Activated naive CD8-positive, alpha-beta T cell treated with anti-CD3 and anti-CD28 coated beads, Interleukin-2, amount 50 U/mL, for 24 hours (primary cell): ENCODE data around the gene EYS.
"Not testable (repeated sequence)": the region's sequence is repeated elsewhere in the genome, so short reads cannot be mapped to it uniquely, and the experiment has no call there.

Experiments used
- ATAC-seq: fragments of 150-1000 bp; cut with Tn5 transposase; one replicate; pipeline ENCODE4 v1.10.0; 2021
- DNase-seq: peaks from one replicate; pipeline ENCODE4 v3.0.0; 2021
- H3K27ac Mint-ChIP-seq: one replicate; pipeline ENCODE4 v1.8.0; 2021; ENCODE audit warnings: mild to moderate bottlenecking, mixed read lengths
- H3K27me3 Mint-ChIP-seq: one replicate; pipeline ENCODE4 v1.8.0; 2021; ENCODE audit warnings: mixed read lengths
- H3K36me3 Mint-ChIP-seq: one replicate; pipeline ENCODE4 v1.8.0; 2021; ENCODE audit warnings: low read depth, mixed read lengths
- H3K4me1 Mint-ChIP-seq: one replicate; pipeline ENCODE4 v1.8.0; 2021; ENCODE audit warnings: mixed read lengths
- H3K4me3 Mint-ChIP-seq: one replicate; pipeline ENCODE4 v1.8.0; 2021; ENCODE audit warnings: mild to moderate bottlenecking, moderate library complexity, mixed read lengths
- H3K9me3 Mint-ChIP-seq: one replicate; pipeline ENCODE4 v1.8.0; 2021; ENCODE audit warnings: mixed read lengths

EYS gene

DNA sequence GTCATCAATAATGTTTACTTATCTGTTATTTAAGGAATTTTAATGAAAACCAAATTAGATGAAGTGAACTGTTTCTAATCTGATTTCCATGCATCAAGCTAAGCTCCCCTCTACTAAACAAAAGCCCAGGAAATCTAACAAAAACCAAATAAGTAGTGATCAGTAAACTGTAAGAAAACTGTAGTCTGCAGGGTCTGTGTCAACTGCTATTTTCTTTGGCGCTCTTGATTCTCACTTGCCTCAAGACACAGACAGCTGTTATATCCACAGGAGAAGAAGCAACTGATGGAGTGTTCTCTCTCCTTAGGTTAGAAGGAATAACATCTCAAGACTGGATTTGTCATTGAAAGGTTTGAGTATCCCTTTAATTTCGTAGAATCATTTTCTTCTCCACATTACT lies 1777.9 kb downstream of the EYS start:
- Mint-ChIP-seq H3K4me1 (no peaks in the 10 kb centered on the region), H3K36me3 (no peaks in the 10 kb centered on the region), H3K27me3 (no peaks in the 10 kb centered on the region), H3K4me3 (no peak overlapping the region), H3K27ac (no peak overlapping the region), H3K9me3 (no peaks in the 10 kb centered on the region)
- ATAC-seq (no peak), DNase-seq (no peak)

DNA sequence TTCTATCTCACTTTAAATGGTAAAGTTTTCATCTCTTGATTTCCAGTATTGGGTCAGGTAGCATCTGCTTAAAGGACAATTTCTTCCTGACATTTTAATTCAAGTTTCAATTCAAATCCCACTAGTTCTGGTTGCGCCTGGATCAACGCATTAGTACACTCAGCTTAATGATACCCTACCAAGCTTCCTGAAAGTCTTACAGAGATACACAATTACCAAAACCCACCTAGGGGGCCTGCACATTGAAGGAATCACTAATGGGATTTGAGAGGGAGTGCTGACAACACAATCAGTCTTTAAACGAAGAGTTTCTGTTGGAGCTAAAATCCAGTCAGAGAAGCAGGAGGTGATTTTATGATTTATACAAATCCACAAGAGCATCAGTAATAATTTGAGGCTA lies 1778.4 kb downstream of the EYS start:
- no peaks in the 10 kb centered on the region for H3K9me3 Mint-ChIP-seq
- no peak overlapping the region for H3K4me3 Mint-ChIP-seq
- H3K36me3 Mint-ChIP-seq: no peaks in the 10 kb centered on the region
- no peaks in the 10 kb centered on the region for H3K4me1 Mint-ChIP-seq
- H3K27ac Mint-ChIP-seq: no peak overlapping the region
- H3K27me3 Mint-ChIP-seq: no peaks in the 10 kb centered on the region
- no peak for DNase-seq
- ATAC-seq: no peak

DNA sequence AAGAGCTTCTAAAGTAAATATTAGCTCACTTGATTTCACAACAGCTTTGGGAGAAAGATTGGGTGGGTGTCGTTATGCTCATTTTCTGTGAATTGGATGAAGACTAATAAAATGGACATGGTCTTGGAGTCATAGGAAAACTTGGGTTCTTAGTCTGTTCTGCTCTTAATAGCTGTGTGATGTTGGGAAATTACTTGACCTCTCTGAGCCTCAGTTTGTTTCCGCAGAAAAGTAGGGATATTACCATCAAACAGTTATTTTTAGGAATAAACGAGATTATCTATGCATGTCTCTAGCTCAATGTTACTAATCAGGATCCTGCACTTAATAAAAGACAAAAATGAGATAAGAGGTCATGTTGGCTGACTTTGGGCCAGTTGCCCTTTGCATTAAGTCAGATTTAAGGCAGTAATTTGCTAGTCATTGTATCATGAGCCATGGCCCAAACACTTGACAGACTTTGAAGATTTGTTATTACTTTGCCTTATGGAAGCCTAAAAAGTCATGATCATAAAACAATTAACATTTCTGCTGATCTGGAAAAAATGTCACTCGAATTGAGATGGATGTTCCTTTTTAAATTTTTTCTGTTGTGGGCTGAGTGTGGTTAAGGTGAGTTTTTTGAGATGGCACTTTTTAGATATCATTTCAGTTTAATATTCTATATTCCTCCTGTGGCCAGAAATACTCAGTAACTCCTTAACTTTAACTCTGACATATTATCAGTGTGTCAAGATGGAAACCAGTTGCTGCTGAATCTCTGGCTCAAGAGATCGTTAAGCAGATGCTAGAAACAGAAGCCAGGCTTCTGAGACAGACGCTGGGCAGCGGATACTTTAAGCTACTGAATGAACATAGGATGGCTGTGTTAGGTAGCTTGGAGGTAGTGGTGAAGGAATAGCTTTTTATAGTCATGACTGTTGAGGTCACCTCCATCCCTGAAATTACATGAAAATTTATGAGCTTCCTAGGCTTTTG lies 1779.8 kb downstream of the EYS start:
- H3K4me3 Mint-ChIP-seq: no peak overlapping the region
- H3K36me3 Mint-ChIP-seq: no peaks in the 10 kb centered on the region
- DNase-seq: no peak
- H3K9me3 Mint-ChIP-seq: no peaks in the 10 kb centered on the region
- no peaks in the 10 kb centered on the region for H3K27me3 Mint-ChIP-seq
- ATAC-seq: no peak
- H3K4me1 Mint-ChIP-seq: no peaks in the 10 kb centered on the region
- H3K27ac Mint-ChIP-seq: no peak overlapping the region

DNA sequence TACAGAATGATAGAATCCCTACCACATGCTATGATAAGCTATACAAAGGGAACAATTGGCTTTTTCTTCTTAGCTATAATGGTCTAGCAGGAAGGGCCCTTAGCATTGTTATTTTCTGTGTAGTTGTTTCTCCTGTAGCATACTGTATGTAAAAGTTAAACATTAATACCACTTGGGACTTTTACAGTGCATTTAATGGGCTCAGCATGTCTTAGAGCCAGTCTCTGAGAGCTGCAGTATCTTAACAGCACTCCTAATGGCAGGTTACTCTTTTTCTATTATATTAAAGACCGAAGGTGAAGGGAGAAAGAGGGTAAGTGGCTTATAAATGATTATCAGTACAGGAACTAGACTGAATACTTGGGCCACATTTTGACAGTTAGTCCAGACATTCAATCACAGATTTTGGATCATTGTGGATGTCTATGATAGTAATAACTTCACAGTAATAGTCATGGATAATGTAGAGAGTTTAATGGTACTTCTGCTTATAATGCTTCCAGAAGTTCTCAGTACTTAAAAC lies 1780.7 kb downstream of the EYS start:
- Mint-ChIP-seq H3K4me3 (no peak overlapping the region), H3K27me3 (no peaks in the 10 kb centered on the region), H3K4me1 (no peaks in the 10 kb centered on the region), H3K36me3 (no peaks in the 10 kb centered on the region), H3K27ac (no peak overlapping the region), H3K9me3 (no peaks in the 10 kb centered on the region)
- DNase-seq: no peak
- no peak for ATAC-seq

DNA sequence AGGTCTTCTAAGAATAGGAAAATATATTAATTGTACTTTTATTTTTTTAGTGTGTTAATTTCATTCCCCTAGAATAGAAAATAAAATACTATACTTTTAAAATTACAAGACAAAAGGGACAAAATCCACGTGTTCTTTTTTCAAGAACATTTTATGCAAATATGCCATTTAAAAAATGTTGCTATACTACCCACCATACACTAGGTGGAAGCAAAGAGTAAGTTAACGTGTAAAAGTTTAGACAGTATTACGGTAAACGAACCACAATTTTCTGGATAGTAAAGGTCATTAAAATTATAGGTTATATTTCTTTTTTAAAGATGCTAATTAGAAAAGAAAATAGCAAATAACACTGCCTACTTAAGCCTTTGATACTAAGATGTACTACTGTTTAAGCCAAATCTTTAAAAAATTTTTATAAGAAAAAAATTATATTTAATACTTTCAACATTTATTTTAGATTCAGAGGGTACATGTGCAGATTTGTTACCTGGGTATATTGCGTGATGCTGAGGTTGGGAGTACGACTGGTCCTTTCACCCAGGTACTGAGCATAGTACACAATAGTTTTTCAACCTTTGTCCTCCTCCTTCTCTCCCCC lies 1783.8 kb downstream of the EYS start:
- ATAC-seq (no peak), DNase-seq (no peak)
- Mint-ChIP-seq H3K9me3 (no peaks in the 10 kb centered on the region), H3K27ac (no peak overlapping the region), H3K36me3 (no peaks in the 10 kb centered on the region), H3K4me1 (no peaks in the 10 kb centered on the region), H3K4me3 (no peak overlapping the region), H3K27me3 (no peaks in the 10 kb centered on the region)

DNA sequence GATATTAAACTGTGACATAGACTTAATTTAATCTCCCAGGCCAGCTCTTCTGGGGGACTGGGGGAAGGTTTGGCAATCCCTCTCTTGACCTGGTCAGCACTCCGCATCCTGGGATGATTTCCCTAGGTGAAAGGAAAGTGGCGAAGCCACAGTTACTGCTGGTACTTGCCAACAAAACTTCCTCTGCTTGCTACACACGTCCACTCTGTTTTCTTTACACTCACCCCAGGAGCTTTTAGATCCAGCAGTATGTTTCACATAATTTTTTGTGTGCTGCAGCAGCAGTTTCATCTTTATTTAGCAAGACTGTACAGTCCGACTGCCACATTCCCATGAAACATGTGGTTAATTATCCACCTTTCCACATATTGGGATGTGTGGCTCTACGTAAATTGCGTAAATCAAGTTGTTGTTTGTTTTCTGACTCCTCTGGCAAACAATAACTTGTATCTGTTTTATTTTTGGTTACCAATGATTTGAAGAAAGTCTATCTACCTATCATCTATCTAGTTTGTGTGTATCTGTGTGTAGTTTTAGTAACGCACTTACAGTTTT lies 1787.4 kb downstream of the EYS start:
- no peaks in the 10 kb centered on the region for H3K27me3 Mint-ChIP-seq
- no peaks in the 10 kb centered on the region for H3K36me3 Mint-ChIP-seq
- H3K9me3 Mint-ChIP-seq: no peaks in the 10 kb centered on the region
- no peak for DNase-seq
- H3K27ac Mint-ChIP-seq: no peak overlapping the region
- no peak for ATAC-seq
- no peak overlapping the region for H3K4me3 Mint-ChIP-seq
- no peaks in the 10 kb centered on the region for H3K4me1 Mint-ChIP-seq

DNA sequence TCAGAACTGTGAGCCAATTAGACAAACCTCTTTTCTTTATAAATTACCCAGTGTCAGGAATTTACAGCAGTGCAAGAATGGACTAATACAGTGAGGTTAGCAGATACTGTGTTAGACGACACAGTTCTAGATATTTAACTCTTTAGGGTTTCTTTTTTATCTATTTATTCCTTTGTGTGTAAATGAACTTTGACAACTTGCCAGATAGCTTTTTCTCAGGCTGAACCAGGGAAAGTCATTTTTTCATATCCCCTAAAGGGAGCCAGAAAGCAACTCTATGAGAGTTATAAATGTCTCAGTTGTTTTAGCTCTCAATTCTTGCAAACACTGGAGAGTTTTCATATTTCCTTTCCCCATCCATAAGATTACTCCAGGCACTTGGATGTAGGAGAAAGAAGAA lies 1794.1 kb downstream of the EYS start:
- Mint-ChIP-seq H3K4me1 (no peaks in the 10 kb centered on the region), H3K27me3 (no peaks in the 10 kb centered on the region), H3K36me3 (no peaks in the 10 kb centered on the region), H3K4me3 (no peak overlapping the region), H3K27ac (no peak overlapping the region), H3K9me3 (no peaks in the 10 kb centered on the region)
- no peak for ATAC-seq
- no peak for DNase-seq

DNA sequence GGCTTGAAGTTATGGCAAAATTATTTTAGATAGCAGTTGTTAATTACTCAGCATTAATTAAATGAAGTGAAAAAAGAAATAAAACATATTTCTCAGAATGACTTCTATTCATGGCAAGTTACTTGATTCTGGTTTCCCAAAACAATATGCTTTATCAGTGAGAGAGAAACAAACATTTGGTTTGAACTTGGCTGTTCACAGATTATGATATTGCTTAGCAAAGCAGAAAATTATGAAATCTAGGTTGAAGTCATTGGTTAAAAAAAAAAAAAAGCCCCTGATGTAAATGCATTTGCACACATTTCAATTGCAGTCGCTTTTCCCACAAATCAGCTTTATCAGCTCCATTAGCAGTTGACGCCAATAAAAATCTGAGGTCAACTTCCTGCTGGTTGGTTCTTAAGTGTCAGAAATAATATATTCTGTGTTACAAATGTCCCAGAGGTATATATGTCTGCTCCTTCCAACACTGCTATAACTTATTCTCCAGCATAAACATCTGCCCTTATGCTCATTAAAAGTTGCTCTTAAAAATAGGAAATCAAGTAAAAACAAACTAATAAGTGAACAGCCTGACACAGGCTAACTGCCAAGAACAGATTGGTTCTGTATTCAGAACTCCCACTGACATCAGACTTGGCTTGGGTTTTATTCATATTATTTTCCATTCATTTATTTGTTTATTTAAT lies 1796.0 kb downstream of the EYS start:
- Mint-ChIP-seq H3K9me3 (no peaks in the 10 kb centered on the region), H3K4me3 (no peak overlapping the region), H3K27me3 (no peaks in the 10 kb centered on the region), H3K4me1 (no peaks in the 10 kb centered on the region), H3K36me3 (no peaks in the 10 kb centered on the region), H3K27ac (no peak overlapping the region)
- DNase-seq: no peak
- ATAC-seq: no peak

DNA sequence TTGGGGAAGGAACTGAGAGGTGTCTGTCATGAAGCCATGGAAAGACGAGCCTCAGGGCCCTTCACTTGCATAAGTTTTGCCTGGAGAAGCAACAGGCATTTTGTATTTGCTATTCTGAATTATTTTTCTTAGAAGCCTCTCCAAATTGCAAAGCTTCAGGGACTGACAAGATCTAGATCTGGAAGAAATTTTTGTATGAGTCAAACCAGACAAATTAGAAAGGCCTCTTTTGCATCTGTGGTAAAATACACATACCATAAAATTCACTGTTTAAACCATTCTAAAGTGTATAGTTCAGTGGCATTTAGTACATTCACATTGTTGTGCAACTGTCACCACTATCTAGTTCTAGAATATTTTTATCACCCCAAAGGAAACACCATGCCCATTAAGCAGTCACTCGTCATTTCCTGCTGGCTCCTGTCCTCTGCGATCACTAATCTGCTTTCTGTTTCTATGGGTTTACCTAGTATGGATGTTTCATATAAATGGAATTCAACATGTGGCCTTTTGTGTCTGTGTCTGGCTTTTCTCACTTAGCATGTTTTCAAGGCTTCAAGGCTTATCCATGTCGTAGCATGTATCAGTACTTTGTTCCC lies 1802.3 kb downstream of the EYS start:
- Mint-ChIP-seq H3K4me3 (no peak overlapping the region), H3K36me3 (no peaks in the 10 kb centered on the region), H3K9me3 (no peaks in the 10 kb centered on the region), H3K4me1 (no peaks in the 10 kb centered on the region), H3K27me3 (no peaks in the 10 kb centered on the region), H3K27ac (no peak overlapping the region)
- DNase-seq (no peak), ATAC-seq (no peak)

DNA sequence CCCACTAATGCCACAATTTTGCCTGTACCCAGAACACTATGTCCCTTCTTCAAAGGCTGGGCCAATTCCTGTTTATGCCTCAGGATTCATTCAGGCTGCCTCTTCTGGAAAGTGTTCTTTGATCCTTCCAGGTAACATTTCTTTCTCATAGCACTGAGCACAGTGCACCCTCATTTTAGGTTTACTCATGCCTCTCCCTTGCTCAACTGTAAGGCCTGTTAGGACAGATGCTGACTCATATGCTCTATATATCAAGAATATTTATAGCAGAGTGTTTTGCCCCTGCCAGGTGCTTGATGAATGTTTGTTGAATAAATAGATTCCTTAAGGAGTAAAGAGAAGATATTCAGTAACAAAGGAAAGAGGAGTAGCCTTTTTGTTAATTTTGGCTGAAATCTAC lies 1807.5 kb downstream of the EYS start:
- DNase-seq (no peak), ATAC-seq (no peak)
- no peaks in the 10 kb centered on the region for H3K27me3 Mint-ChIP-seq
- no peaks in the 10 kb centered on the region for H3K36me3 Mint-ChIP-seq
- no peak overlapping the region for H3K4me3 Mint-ChIP-seq
- no peaks in the 10 kb centered on the region for H3K4me1 Mint-ChIP-seq
- H3K9me3 Mint-ChIP-seq: no peaks in the 10 kb centered on the region
- H3K27ac Mint-ChIP-seq: no peak overlapping the region

DNA sequence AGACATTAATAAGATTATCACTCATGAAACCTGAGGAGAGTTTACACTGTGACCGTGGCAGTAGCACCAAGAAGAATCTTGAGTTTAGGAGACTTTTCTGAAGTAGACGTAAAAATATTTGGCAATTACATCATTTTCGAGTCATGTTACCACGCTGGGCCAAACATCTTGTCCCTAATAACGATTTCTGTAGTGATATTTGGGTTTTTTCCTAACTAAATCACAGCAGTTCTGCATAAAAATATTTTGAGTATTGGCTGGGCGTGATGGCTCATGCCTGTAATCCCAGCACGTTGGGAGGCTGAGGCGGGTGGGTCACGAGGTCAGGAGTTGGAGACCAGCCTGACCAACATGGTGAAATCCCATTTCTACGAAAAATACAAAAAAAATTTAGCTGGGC lies 1809.1 kb downstream of the EYS start:
- Mint-ChIP-seq H3K9me3 (peaks cover under 1% of the 10 kb centered on the region), H3K27me3 (no peaks in the 10 kb centered on the region), H3K36me3 (no peaks in the 10 kb centered on the region), H3K4me1 (no peaks in the 10 kb centered on the region), H3K4me3 (no peak overlapping the region), H3K27ac (no peak overlapping the region)
- ATAC-seq (no peak), DNase-seq (no peak)

DNA sequence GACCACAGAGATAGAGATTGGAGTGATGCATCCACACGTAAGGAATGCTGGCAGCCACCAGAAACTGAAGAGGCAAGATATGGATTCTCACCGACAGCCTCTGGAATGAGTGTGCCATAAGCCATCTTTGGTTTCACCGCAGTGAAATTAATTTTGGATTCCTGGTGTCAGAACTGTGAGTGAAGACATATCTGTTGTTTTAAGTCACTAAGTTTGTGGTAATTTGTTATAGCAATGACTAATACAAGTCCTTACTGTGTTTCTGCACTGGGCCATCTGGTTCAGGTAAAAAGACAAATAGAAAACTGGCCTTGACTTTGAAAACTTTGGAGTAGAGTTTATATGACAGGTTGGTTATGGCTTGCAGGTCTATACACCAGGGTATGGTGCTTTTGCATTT lies 1809.6 kb downstream of the EYS start:
- Mint-ChIP-seq H3K9me3 (peaks cover 3% of the 10 kb centered on the region), H3K27me3 (no peaks in the 10 kb centered on the region), H3K4me3 (no peak overlapping the region), H3K4me1 (no peaks in the 10 kb centered on the region), H3K27ac (no peak overlapping the region), H3K36me3 (no peaks in the 10 kb centered on the region)
- DNase-seq (no peak), ATAC-seq (no peak)

DNA sequence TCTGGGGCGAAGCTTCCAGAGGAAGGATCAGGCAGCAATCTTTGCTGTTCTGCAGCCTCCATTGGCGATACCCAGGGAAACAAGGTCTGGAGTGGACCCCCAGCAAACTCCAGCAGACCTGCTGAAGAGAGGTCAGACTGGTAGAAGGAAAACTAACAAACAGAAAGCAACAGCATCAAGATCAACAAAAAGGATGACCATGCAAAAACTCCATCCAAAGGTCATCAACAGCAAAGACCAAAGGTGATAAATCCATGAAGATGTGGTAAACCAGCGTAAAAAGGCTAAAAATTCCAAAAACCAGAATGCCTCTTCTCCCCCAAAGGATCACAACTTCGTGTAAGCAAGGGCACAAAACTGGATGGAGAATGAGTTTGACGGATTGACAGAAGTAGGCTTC lies 1818.6 kb downstream of the EYS start:
- Mint-ChIP-seq H3K27ac (no peak overlapping the region), H3K4me1 (no peaks in the 10 kb centered on the region), H3K4me3 (no peak overlapping the region), H3K9me3 (peaks cover 3% of the 10 kb centered on the region), H3K27me3 (no peaks in the 10 kb centered on the region), H3K36me3 (no peaks in the 10 kb centered on the region)
- DNase-seq (no peak), ATAC-seq (no peak)

DNA sequence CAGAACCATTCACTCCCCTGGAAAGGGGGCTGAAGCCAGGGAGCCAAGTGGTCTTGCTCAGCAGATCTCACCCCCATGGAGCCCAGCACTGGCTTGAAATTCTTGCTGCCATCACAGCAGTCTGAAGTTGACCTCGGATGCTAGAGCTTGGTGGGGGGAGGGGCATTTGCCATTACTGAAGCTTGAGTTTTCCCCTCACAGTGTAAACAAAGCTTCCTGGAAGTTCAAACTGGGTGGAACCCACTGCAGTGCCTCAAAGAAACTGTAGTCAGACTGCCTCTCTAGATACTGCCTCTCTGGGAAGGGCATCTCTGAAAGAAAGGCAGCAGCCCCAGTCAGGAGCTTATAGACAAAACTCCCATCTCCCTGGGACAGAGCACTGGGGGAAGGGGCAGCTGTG lies 1819.2 kb downstream of the EYS start:
- H3K27ac Mint-ChIP-seq, H3K27me3 Mint-ChIP-seq, H3K9me3 Mint-ChIP-seq, ATAC-seq, H3K4me3 Mint-ChIP-seq, DNase-seq, H3K36me3 Mint-ChIP-seq, H3K4me1 Mint-ChIP-seq: not testable (repeated sequence)
